Jurkat, Clone E6-1 (cell line): Measurements from ENCODE around the gene SPACA5. TPM values are rescaled to one million over a fixed set of nuclear protein-coding genes. Genes with fewer than 3 reads are reported as not detected.
"Not testable (repeated sequence)": the region's sequence is repeated elsewhere in the genome, so short reads cannot be mapped to it uniquely, and the experiment has no call there.

Experiments
- DNase-seq: peaks from one replicate; pipeline ENCODE4 v3.0.0-alpha.2; 2011; ENCODE audit warnings: low read depth, low spot score
- H3K4me3 ChIP-seq: 2 replicates; pipeline ENCODE4 v1.5.1; 2011; ENCODE audit warnings: mild to moderate bottlenecking, low read length, control low read depth, moderate library complexity
- polyA plus RNA-seq: library from polyadenylated mRNA; unstranded; fragments of >200 nt; gene quantifications from one replicate; pipeline ENCODE4 v1.2.1, GENCODE V29; 2012; ENCODE audit warnings: missing spikeins; ENCODE audit not compliant: insufficient read length, insufficient read depth

SPACA5 gene
- not detected for polyA plus RNA-seq

GRCh38 chrX:48006688-48007087 is at the start of gene SPACA5:
Gene SPACA5 (plus strand): TSS chrX:48006988. CDS start chrX:48007803, 815 bp downstream.
- not testable (repeated sequence) for H3K4me3 ChIP-seq, DNase-seq

- H3K4me3 ChIP-seq, DNase-seq: not testable (repeated sequence)
Measured at GRCh38 chrX:47958206-47958605, 48.6 kb upstream of the SPACA5 start.

- H3K4me3 ChIP-seq, result no peak overlapping the region
- DNase-seq, result peak; percentile 32
Measured at GRCh38 chrX:47958761-47959342, 47.9 kb upstream of the SPACA5 start.

GRCh38 chrX:47960406-47960805 is 46.4 kb upstream of the SPACA5 start:
- no peak overlapping the region for H3K4me3 ChIP-seq
- DNase-seq, result no peak

- H3K4me3 ChIP-seq, DNase-seq: not testable (repeated sequence)
Measured at GRCh38 chrX:47961830-47962229, 45.0 kb upstream of the SPACA5 start.

GRCh38 chrX:47965526-47965925 is 41.3 kb upstream of the SPACA5 start:
- not testable (repeated sequence) for DNase-seq, H3K4me3 ChIP-seq

GRCh38 chrX:47973235-47973634 is 33.6 kb upstream of the SPACA5 start:
- H3K4me3 ChIP-seq, result no peak overlapping the region

GRCh38 chrX:47976254-47977151 is 30.3 kb upstream of the SPACA5 start:
- no peak overlapping the region for H3K4me3 ChIP-seq
- no peak for DNase-seq

More at GRCh38 chrX:47973235-47973634, 33.6 kb upstream of the SPACA5 start:
- no peak for DNase-seq

GRCh38 chrX:47991263-47992094 is 15.3 kb upstream of the SPACA5 start:
- H3K4me3 ChIP-seq, result no peak overlapping the region
- DNase-seq, result no peak

GRCh38 chrX:47992095-47992380 is 14.8 kb upstream of the SPACA5 start:
- no peak for DNase-seq
- H3K4me3 ChIP-seq, result no peak overlapping the region

- DNase-seq, result no peak
- H3K4me3 ChIP-seq, result no peak overlapping the region
Measured at GRCh38 chrX:47992669-47993068, 14.1 kb upstream of the SPACA5 start.

- DNase-seq, result no peak
- H3K4me3 ChIP-seq, result no peak overlapping the region
Measured at GRCh38 chrX:48001260-48001659, 5.5 kb upstream of the SPACA5 start.

- no peak overlapping the region for H3K4me3 ChIP-seq
- DNase-seq, result no peak
Measured at GRCh38 chrX:48002319-48002718, 4.5 kb upstream of the SPACA5 start.

GRCh38 chrX:48002929-48003328 is 3.9 kb upstream of the SPACA5 start:
- peak overlapping the region; percentile 77 for H3K4me3 ChIP-seq

GRCh38 chrX:48003367-48003757 is 3.4 kb upstream of the SPACA5 start:
- no peak for DNase-seq
- peak overlapping the region; percentile 77 for H3K4me3 ChIP-seq

More at GRCh38 chrX:48002929-48003328, 3.9 kb upstream of the SPACA5 start:
- no peak for DNase-seq

GRCh38 chrX:48003758-48004457 is 2.9 kb upstream of the SPACA5 start, which contains the start of gene ZNF182:
Gene ZNF182 (minus strand): TSS chrX:48003989. CDS start chrX:48002609, 1,380 bp downstream.
- peak; percentile 87 for DNase-seq
- peak within 1 kb of the TSS; percentile 77 for H3K4me3 ChIP-seq

- not testable (repeated sequence) for H3K4me3 ChIP-seq, DNase-seq
Measured at GRCh38 chrX:48009445-48009960, 2.7 kb downstream of the SPACA5 start.

- H3K4me3 ChIP-seq, DNase-seq: not testable (repeated sequence)
Measured at GRCh38 chrX:48016583-48017310, 10.0 kb downstream of the SPACA5 start.
